ENCODE data around the gene TMEM252. TPM values are rescaled to one million over a fixed set of nuclear protein-coding genes. Genes with fewer than 3 reads are reported as not detected.

Gene TMEM252
- not detected for polyA plus RNA-seq

- Mint-ChIP-seq H3K4me1 (peaks cover 10 to 14% (median 10%) of the 10 kb centered on the region in 3 donors), H3K27me3 (no peaks in the 10 kb centered on the region), H3K9me3 (no peaks in the 10 kb centered on the region), H3K27ac (peak within 1 kb of the TSS in 1 of 3 donors; percentile 63), H3K4me3 (no peak within 1 kb of the TSS), H3K36me3 (no peaks in the 10 kb centered on the region)
These were observed at the start of gene TMEM252 for GRCh38 chr9:68540712-68541535. Gene TMEM252 (minus strand): TSS chr9:68540883. CDS start chr9:68540814, 69 bp downstream.

- Mint-ChIP-seq H3K27ac (no peak overlapping the region), H3K9me3 (peaks cover 2 to 8% (median 8%) of the 10 kb centered on the region in 3 donors), H3K27me3 (no peaks in the 10 kb centered on the region), H3K36me3 (no peaks in the 10 kb centered on the region), H3K4me1 (peaks cover 3 to 19% (median 9%) of the 10 kb centered on the region in 3 donors), H3K4me3 (no peak overlapping the region)
These were observed 44.5 kb upstream of the TMEM252 start for GRCh38 chr9:68585034-68585761.

- H3K36me3 Mint-ChIP-seq, result no peaks in the 10 kb centered on the region
These were observed 43.7 kb upstream of the TMEM252 start for GRCh38 chr9:68584189-68585033.

GRCh38 chr9:68581696-68582095, 41.0 kb upstream of the TMEM252 start:
- Mint-ChIP-seq H3K27ac (peak overlapping the region in 1 of 3 donors; percentile 25), H3K4me1 (peaks cover 16 to 26% (median 20%) of the 10 kb centered on the region in 3 donors), H3K4me3 (no peak overlapping the region), H3K9me3 (no peaks in the 10 kb centered on the region), H3K36me3 (no peaks in the 10 kb centered on the region), H3K27me3 (no peaks in the 10 kb centered on the region)

More at GRCh38 chr9:68584189-68585033, 43.7 kb upstream of the TMEM252 start:
- H3K4me1 Mint-ChIP-seq, result peaks cover 3 to 20% (median 9%) of the 10 kb centered on the region in 3 donors
- peak overlapping the region in 3 of 4 donors; percentile 30 to 84 (median 72) for H3K4me3 Mint-ChIP-seq
- no peak overlapping the region for H3K27ac Mint-ChIP-seq
- H3K27me3 Mint-ChIP-seq, result no peaks in the 10 kb centered on the region
- peaks cover 0 to 8% (median 8%) of the 10 kb centered on the region in 3 donors for H3K9me3 Mint-ChIP-seq

GRCh38 chr9:68577774-68578591, 37.3 kb upstream of the TMEM252 start:
- Mint-ChIP-seq H3K4me3 (peak overlapping the region in 2 of 4 donors; percentile 29 to 85), H3K9me3 (no peaks in the 10 kb centered on the region), H3K27ac (no peak overlapping the region), H3K4me1 (peaks cover 11 to 21% (median 13%) of the 10 kb centered on the region in 3 donors), H3K27me3 (no peaks in the 10 kb centered on the region), H3K36me3 (no peaks in the 10 kb centered on the region)

- H3K27ac Mint-ChIP-seq, result no peak overlapping the region
- H3K9me3 Mint-ChIP-seq, result peaks cover 0 to 9% (median 2%) of the 10 kb centered on the region in 3 donors
- H3K4me3 Mint-ChIP-seq, result no peak overlapping the region
- H3K27me3 Mint-ChIP-seq, result no peaks in the 10 kb centered on the region
- H3K4me1 Mint-ChIP-seq, result peaks cover 11 to 16% (median 13%) of the 10 kb centered on the region in 3 donors
- H3K36me3 Mint-ChIP-seq, result peaks cover 3% of the 10 kb centered on the region
These were observed 35.1 kb upstream of the TMEM252 start for GRCh38 chr9:68575817-68576216.

GRCh38 chr9:68574150-68574549, 33.5 kb upstream of the TMEM252 start:
- Mint-ChIP-seq H3K4me1 (peaks cover 11 to 13% (median 11%) of the 10 kb centered on the region in 3 donors), H3K4me3 (no peak overlapping the region), H3K27ac (no peak overlapping the region), H3K27me3 (no peaks in the 10 kb centered on the region), H3K9me3 (peaks cover 0 to 9% (median 3%) of the 10 kb centered on the region in 3 donors), H3K36me3 (peaks cover 3% of the 10 kb centered on the region)

- Mint-ChIP-seq H3K36me3 (peaks cover 3% of the 10 kb centered on the region), H3K9me3 (peaks cover 0 to 9% (median 3%) of the 10 kb centered on the region in 3 donors), H3K4me3 (no peak overlapping the region), H3K27me3 (peaks cover 17% of the 10 kb centered on the region), H3K27ac (no peak overlapping the region), H3K4me1 (peaks cover 0 to 4% (median 3%) of the 10 kb centered on the region in 3 donors)
These were observed 26.9 kb upstream of the TMEM252 start for GRCh38 chr9:68567565-68567964.

GRCh38 chr9:68562461-68562860, 21.8 kb upstream of the TMEM252 start:
- Mint-ChIP-seq H3K27ac (no peak overlapping the region), H3K27me3 (peaks cover 12% of the 10 kb centered on the region), H3K4me3 (no peak overlapping the region), H3K9me3 (no peaks in the 10 kb centered on the region), H3K36me3 (peaks cover 2% of the 10 kb centered on the region), H3K4me1 (peaks cover 0 to 12% (median 2%) of the 10 kb centered on the region in 3 donors)

GRCh38 chr9:68560071-68560844, 19.6 kb upstream of the TMEM252 start:
- peaks cover 0 to 12% (median 2%) of the 10 kb centered on the region in 3 donors for H3K4me1 Mint-ChIP-seq
- peaks cover 9% of the 10 kb centered on the region for H3K27me3 Mint-ChIP-seq
- no peak overlapping the region for H3K27ac Mint-ChIP-seq
- no peak overlapping the region for H3K4me3 Mint-ChIP-seq
- H3K9me3 Mint-ChIP-seq, result no peaks in the 10 kb centered on the region
- H3K36me3 Mint-ChIP-seq, result peaks cover 2% of the 10 kb centered on the region

GRCh38 chr9:68558545-68558944, 17.9 kb upstream of the TMEM252 start:
- H3K9me3 Mint-ChIP-seq, result no peaks in the 10 kb centered on the region
- H3K4me3 Mint-ChIP-seq, result no peak overlapping the region
- no peak overlapping the region for H3K27ac Mint-ChIP-seq
- peaks cover 8% of the 10 kb centered on the region for H3K27me3 Mint-ChIP-seq
- peaks cover 0 to 10% (median 2%) of the 10 kb centered on the region in 3 donors for H3K4me1 Mint-ChIP-seq
- H3K36me3 Mint-ChIP-seq, result peaks cover 2% of the 10 kb centered on the region

GRCh38 chr9:68555437-68556150, 14.9 kb upstream of the TMEM252 start:
- Mint-ChIP-seq H3K9me3 (no peaks in the 10 kb centered on the region), H3K27ac (no peak overlapping the region), H3K4me1 (peaks cover 0 to 13% (median 2%) of the 10 kb centered on the region in 3 donors), H3K4me3 (no peak overlapping the region), H3K36me3 (peaks cover 2% of the 10 kb centered on the region), H3K27me3 (no peaks in the 10 kb centered on the region)

Data from IgD-negative memory B cell (primary cell).